H1 (cell line): ENCODE data around the gene CCDC112. TPM values are rescaled to one million over a fixed set of nuclear protein-coding genes. Genes with fewer than 3 reads are reported as not detected.

ENCODE experiments used
- CTCF ChIA-PET: fragments of 300-600 bp; sonication (Branson Sonifier 250); formaldehyde crosslinking; loops from one replicate; lab custom pipeline; 2021; ENCODE audit not compliant: partially characterized antibody; lab: Charles Lee
- POLR2A ChIA-PET: fragments of 300-600 bp; sonication (Branson Sonifier 250); formaldehyde crosslinking; loops from one replicate; lab custom pipeline; 2021; ENCODE audit warnings: inconsistent platforms; ENCODE audit not compliant: partially characterized antibody; lab: Charles Lee
- DNase-seq, 2 experiments: peaks; one replicate each; pipeline versions ENCODE4 v3.0.0 to v3.0.0-alpha.2; 2010 to 2022; ENCODE audit warnings: low spot score in 2 of 2, low read depth in 1 of 2, mixed read lengths in 1 of 2
- FAIRE-seq: peaks from 2 replicates; lab custom pipeline; 2011; peaks lifted over from hg19 to GRCh38; lab: Jason Lieb, UNC
- H2AFZ ChIP-seq: 2 replicates; pipeline ENCODE4 v1.8.1; 2012; ENCODE audit warnings: low read length, inconsistent platforms
- H2AK5ac ChIP-seq: 2 replicates; pipeline ENCODE4 v1.6.1; 2013; ENCODE audit warnings: low read depth, low read length
- H2BK120ac ChIP-seq: replicated peaks from 2 replicates; pipeline ENCODE3; 2013; ENCODE audit warnings: low read depth, low read length, inconsistent platforms
- H2BK12ac ChIP-seq: 2 replicates; pipeline ENCODE4 v1.6.1; 2013; ENCODE audit warnings: low read depth, low read length
- H2BK15ac ChIP-seq: 2 replicates; pipeline ENCODE4 v1.6.1; 2013; ENCODE audit warnings: low read length
- H2BK20ac ChIP-seq: 2 replicates; pipeline ENCODE4 v1.6.1; 2013; ENCODE audit warnings: low read length
- H2BK5ac ChIP-seq: 2 replicates; pipeline ENCODE4 v1.6.1; 2013; ENCODE audit warnings: low read depth, low read length
- H3K14ac ChIP-seq: 2 replicates; pipeline ENCODE4 v1.6.1; 2013; ENCODE audit warnings: inconsistent platforms; ENCODE audit not compliant: insufficient read length
- H3K18ac ChIP-seq: 2 replicates; pipeline ENCODE4 v1.6.1; 2013; ENCODE audit warnings: low read length; ENCODE audit errors: extremely low read depth
- H3K23ac ChIP-seq: 2 replicates; pipeline ENCODE4 v1.6.1; 2013; ENCODE audit warnings: inconsistent platforms; ENCODE audit not compliant: insufficient read length
- H3K23me2 ChIP-seq: 2 replicates; pipeline ENCODE4 v1.6.1; 2013; ENCODE audit warnings: low read depth, low read length
- H3K27ac ChIP-seq: 2 replicates; pipeline ENCODE4 v1.6.1; 2011; ENCODE audit warnings: low read depth, low read length, inconsistent platforms
- H3K27me3 ChIP-seq, 4 experiments: replicated peaks in 1 of 4; 1 replicate in 1 of 4; 2 replicates in 3 of 4; pipeline versions ENCODE4 v1.6.1 to v1.8.1; 2011 to 2013; ENCODE audit warnings: low read length in 3 of 4, mild to moderate bottlenecking in 3 of 4, inconsistent platforms in 2 of 4, mixed read lengths in 2 of 4, moderate library complexity in 1 of 4; ENCODE audit not compliant: control insufficient read depth in 3 of 4, insufficient read depth in 3 of 4; ENCODE audit errors: extremely low read depth in 1 of 4
- H3K36me3 ChIP-seq, 4 experiments: 2 replicates each; pipeline versions ENCODE4 v1.6.1 to v1.8.1; 2011 to 2013; ENCODE audit warnings: mild to moderate bottlenecking in 4 of 4, low read length in 3 of 4, moderate library complexity in 2 of 4, control low read depth in 1 of 4, inconsistent platforms in 1 of 4; ENCODE audit not compliant: insufficient read depth in 4 of 4, control insufficient read depth in 2 of 4
- H3K4ac ChIP-seq: replicated peaks from 2 replicates; pipeline ENCODE3; 2013; ENCODE audit warnings: low read length, low read depth, mixed read lengths, inconsistent platforms; ENCODE audit not compliant: insufficient read length
- H3K4me1 ChIP-seq, 4 experiments: replicated peaks in 1 of 4; 1 replicate in 1 of 4; 2 replicates in 3 of 4; pipeline versions ENCODE4 v1.6.1 to v1.8.1; 2011 to 2013; ENCODE audit warnings: low read length in 3 of 4, inconsistent platforms in 2 of 4, mixed read lengths in 1 of 4; ENCODE audit not compliant: insufficient read depth in 4 of 4, control insufficient read depth in 3 of 4
- H3K4me2 ChIP-seq, 2 experiments: 2 replicates each; pipeline versions ENCODE4 v1.6.1 to v1.8.1; 2011 to 2013; ENCODE audit warnings: low read depth in 2 of 2, low read length in 2 of 2, control low read depth in 1 of 2, inconsistent platforms in 1 of 2, mild to moderate bottlenecking in 1 of 2; ENCODE audit not compliant: insufficient read depth in 1 of 2
- H3K4me3 ChIP-seq, 4 experiments: fragments of 200-600, 300-600 bp in 1 of 4; sonication (generic), shearing (Covaris generic), sonication (Bioruptor Twin) in 1 of 4; 2 replicates each; pipeline versions ENCODE4 v1.5.1 to v1.8.1; 2011 to 2016; ENCODE audit warnings: low read length in 4 of 4, low read depth in 3 of 4, control low read depth in 2 of 4, inconsistent platforms in 2 of 4, mild to moderate bottlenecking in 2 of 4, mixed read lengths in 1 of 4, moderate library complexity in 1 of 4; ENCODE audit not compliant: insufficient read depth in 2 of 4; ENCODE audit errors: extremely low read depth in 1 of 4
- H3K56ac ChIP-seq: replicated peaks from 2 replicates; pipeline ENCODE3; 2013; ENCODE audit warnings: low read depth, mild to moderate bottlenecking, mixed read lengths, low read length, inconsistent platforms; ENCODE audit not compliant: insufficient read length
- H3K79me1 ChIP-seq: 2 replicates; pipeline ENCODE4 v1.6.1; 2013; ENCODE audit warnings: low read depth, low read length, control low read depth
- H3K79me2 ChIP-seq, 2 experiments: 2 replicates each; pipeline versions ENCODE4 v1.6.1 to v1.8.1; 2012 to 2013; ENCODE audit warnings: low read length in 2 of 2, mild to moderate bottlenecking in 2 of 2, inconsistent platforms in 1 of 2; ENCODE audit not compliant: insufficient read depth in 2 of 2, control insufficient read depth in 1 of 2
- H3K9ac ChIP-seq, 4 experiments: replicated peaks in 1 of 4; 1 replicate in 1 of 4; 2 replicates in 3 of 4; pipeline versions ENCODE4 v1.6.1 to v1.8.1; 2011 to 2013; ENCODE audit warnings: low read depth in 3 of 4, low read length in 3 of 4, control low read depth in 2 of 4, mild to moderate bottlenecking in 2 of 4, moderate library complexity in 2 of 4, inconsistent platforms in 1 of 4; ENCODE audit errors: extremely low read depth in 1 of 4
- H3K9me3 ChIP-seq, 2 experiments: 2 replicates each; pipeline versions ENCODE4 v1.6.1 to v1.8.1; 2012 to 2013; ENCODE audit warnings: mild to moderate bottlenecking in 2 of 2, moderate library complexity in 2 of 2, control low read depth in 1 of 2, inconsistent platforms in 1 of 2, low read depth in 1 of 2, low read length in 1 of 2, mixed read lengths in 1 of 2; ENCODE audit not compliant: insufficient read depth in 2 of 2
- H4K20me1 ChIP-seq, 2 experiments: replicated peaks in 1 of 2; 2 replicates each; pipeline versions ENCODE3 to v1.8.1; 2011 to 2013; ENCODE audit warnings: inconsistent platforms in 2 of 2, low read length in 2 of 2, mild to moderate bottlenecking in 1 of 2; ENCODE audit not compliant: insufficient read depth in 2 of 2, control insufficient read depth in 1 of 2
- H4K5ac ChIP-seq: 2 replicates; pipeline ENCODE4 v1.6.1; 2013; ENCODE audit warnings: low read length, low read depth, mixed read lengths, inconsistent platforms; ENCODE audit not compliant: insufficient read length
- H4K8ac ChIP-seq: 2 replicates; pipeline ENCODE4 v1.8.0; 2013; ENCODE audit warnings: mild to moderate bottlenecking, moderate library complexity, low read length, inconsistent platforms; ENCODE audit not compliant: insufficient read depth; ENCODE audit errors: extremely low read depth
- H4K91ac ChIP-seq: replicated peaks from 2 replicates; pipeline ENCODE3; 2013; ENCODE audit warnings: low read length, mixed read lengths, inconsistent platforms; ENCODE audit not compliant: insufficient read length
- ATF2 ChIP-seq: IDR thresholded peaks from 2 replicates; pipeline ENCODE4 v1.6.1; 2012; ENCODE audit warnings: low read length, inconsistent platforms
- BACH1 ChIP-seq: IDR thresholded peaks from 2 replicates; pipeline ENCODE4 v1.6.1; 2012; ENCODE audit warnings: low read length, improper control_type of control experiment
- HDAC2 ChIP-seq, 2 experiments: fragments of 300-600 bp in 1 of 2; sonication (generic) in 1 of 2; IDR thresholded peaks; 2 replicates each; pipeline ENCODE4 v1.6.1; 2011 to 2012; ENCODE audit warnings: low read depth in 2 of 2, low read length in 2 of 2, mild to moderate bottlenecking in 2 of 2, moderate library complexity in 2 of 2, borderline replicate concordance in 1 of 2, inconsistent platforms in 1 of 2
- RAD21 ChIP-seq, 2 experiments: IDR thresholded peaks in 1 of 2; conservative IDR thresholded peaks in 1 of 2; 2 replicates each; pipeline ENCODE4 v1.6.1; 2011; ENCODE audit warnings: low read depth in 2 of 2, low read length in 2 of 2, improper control_type of control experiment in 1 of 2, inconsistent platforms in 1 of 2, mild to moderate bottlenecking in 1 of 2, moderate library complexity in 1 of 2
- SIX5 ChIP-seq: IDR thresholded peaks from 2 replicates; pipeline ENCODE4 v1.6.1; 2011; ENCODE audit warnings: mild to moderate bottlenecking, low read depth, low read length
- SUZ12 ChIP-seq: fragments of 200-600 bp; sonication (generic); IDR thresholded peaks from 2 replicates; pipeline ENCODE4 v1.6.1; 2012; ENCODE audit warnings: mild to moderate bottlenecking, inconsistent platforms, low read length, moderate library complexity, mixed read lengths
- YY1 ChIP-seq: IDR thresholded peaks from 2 replicates; pipeline ENCODE4 v1.6.1; 2011; ENCODE audit warnings: low read depth, mild to moderate bottlenecking, low read length
- WGBS, 2 experiments: shearing (Covaris generic) in 1 of 2; methylation state at CpG; one replicate each; pipeline versions ENCODE4 v1.1.6 to v1.1.7; 2013 to 2015; ENCODE audit warnings: low lambda C conversion rate in 2 of 2, mixed read lengths in 2 of 2, inconsistent platforms in 1 of 2, low coverage in 1 of 2, missing lambda C conversion rate in 1 of 2; ENCODE audit not compliant: insufficient replicate concordance in 2 of 2, insufficient coverage in 1 of 2, insufficient read length in 1 of 2; ENCODE audit errors: extremely low coverage in 1 of 2, missing lambda C conversion rate in 1 of 2; 5-methylcytosine and 5-hydroxymethylcytosine counted together
- polyA plus RNA-seq, 7 experiments: library from polyadenylated mRNA; depleted of rRNA in 3 of 7; stranded (reverse) in 5 of 7; unstranded in 2 of 7; fragments of >200 nt in 5 of 7; fragments of 200-250 nt in 2 of 7; gene quantifications; 1 replicate in 5 of 7; 2 replicates in 1 of 7; 4 replicates in 1 of 7; pipeline versions ENCODE4 v1.2.1 to v1.2.3, GENCODE V29; 2011 to 2013; ENCODE audit warnings: missing spikeins in 2 of 7, mixed read lengths in 2 of 7
- total RNA-seq: library from RNA; stranded (reverse); fragmentation: NEBNext Ultra II Directional; extraction: Animal tissue kit (Norgen Biotek cat#: 25700); gene quantifications from 2 replicates; pipeline ENCODE4 v1.2.1, GENCODE V29; 2021

Gene CCDC112
- total and polyA plus RNA-seq, 2 of the 8 experiments (the other 6 are each of a cell fraction or from before 2014, with no cell fraction given): 3.3 to 15.6 TPM

- FAIRE-seq: no peak
Measured at GRCh38 chr5:115335301-115335700, 38.8 kb upstream of the CCDC112 start.

More at GRCh38 chr5:115335301-115335700, 38.8 kb upstream of the CCDC112 start:
- no peak overlapping the region for H2BK15ac ChIP-seq
- no peak overlapping the region for H2BK5ac ChIP-seq
- no peak overlapping the region for H3K4me3 ChIP-seq
- H3K4me2 ChIP-seq: no peak overlapping the region
- no peak overlapping the region for H2BK20ac ChIP-seq
- ChIA-PET POLR2A (interaction anchor here (0.6 kb wide), 1 partner anchor 635 kb away, joined by 3 read pairs; no protein-coding TSS in a partner anchor), CTCF (interaction anchor here (0.7 to 3.6 kb wide), 2 partner anchors 25 to 38 kb away, joined by 3 to 20 read pairs; no protein-coding TSS in a partner anchor)
- no peak for DNase-seq
- no peak overlapping the region for H3K14ac ChIP-seq
- no peak overlapping the region for H4K91ac ChIP-seq
- no peak overlapping the region for H3K9ac ChIP-seq
- H2AFZ ChIP-seq: no peak overlapping the region
- no peak overlapping the region for H2BK12ac ChIP-seq
- H3K9me3 ChIP-seq: no peaks in the 10 kb centered on the region
- H3K36me3 ChIP-seq: no peaks in the 10 kb centered on the region
- no peak overlapping the region for H2BK120ac ChIP-seq
- WGBS, 2 experiments: 89% methylated on average over 2 of the region's 2 CpGs; no CpG with 5 or more reads in 1 of the 2 experiments
- H3K23ac ChIP-seq: no peak overlapping the region
- no peak overlapping the region for H3K27ac ChIP-seq
- H3K27me3 ChIP-seq: no peaks in the 10 kb centered on the region
- H3K23me2 ChIP-seq: no peaks in the 10 kb centered on the region
- no peak overlapping the region for H3K18ac ChIP-seq
- H4K8ac ChIP-seq: no peak overlapping the region
- no peak overlapping the region for H2AK5ac ChIP-seq
- TF ChIP-seq BACH1 (no peak), HDAC2 (IDR thresholded peaks at IDR 0.05; ENCODE audit: borderline replicate concordance in 1 of 2, low read depth in 2 of 2, low read length in 2 of 2) (no peak), YY1 (no peak), SIX5 (no peak), ATF2 (no peak), SUZ12 (no peak), RAD21 (IDR thresholded peaks at IDR 0.05 in 1 of 2, conservative IDR thresholded peaks at IDR 0.05 in 1 of 2; ENCODE audit: low read depth in 2 of 2, low read length in 2 of 2) (no peak)
- no peaks in the 10 kb centered on the region for H3K79me1 ChIP-seq
- no peak overlapping the region for H4K5ac ChIP-seq
- H4K20me1 ChIP-seq: no peaks in the 10 kb centered on the region
- no peaks in the 10 kb centered on the region for H3K4me1 ChIP-seq
- H3K56ac ChIP-seq: no peak overlapping the region
- H3K79me2 ChIP-seq: no peaks in the 10 kb centered on the region
- no peak overlapping the region for H3K4ac ChIP-seq
